ENCODE data around the gene PRDM7.

Gene PRDM7

DNA sequence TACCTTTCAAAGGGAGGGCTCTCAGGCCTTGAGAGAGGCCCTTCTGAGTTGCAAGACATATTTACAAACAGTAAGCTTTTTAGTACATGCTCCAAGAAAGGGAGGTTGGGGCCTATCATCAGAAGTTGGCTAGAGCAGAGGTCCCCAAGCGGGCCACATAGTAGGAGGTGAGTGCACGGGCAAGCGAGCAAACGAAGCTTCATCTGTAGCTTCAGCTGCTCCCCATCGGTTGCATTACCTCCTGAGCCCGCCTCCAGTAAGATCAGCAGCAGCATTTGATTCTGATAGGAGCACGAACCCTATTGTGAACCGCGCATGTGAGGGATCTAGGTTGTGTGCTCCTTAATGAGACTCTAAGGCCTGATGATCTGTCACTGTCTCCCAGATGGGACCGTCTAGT is 26.2 kb downstream of the PRDM7 start:
- H3K4me1 ChIP-seq (ENCODE audit: insufficient read depth, low read length) = peaks cover 6% of the 10 kb centered on the region; the same call in 1 of the 2 replicates
- H3K9ac ChIP-seq (ENCODE audit: low read depth, low read length) = no peak overlapping the region
- H3K36me3 ChIP-seq (ENCODE audit: insufficient read depth, low read length) = no peaks in the 10 kb centered on the region; the same call in 1 of the 2 replicates
- H3K9me3 ChIP-seq (ENCODE audit: control insufficient read depth, insufficient read depth, low read length) = peaks cover 10% of the 10 kb centered on the region

DNA sequence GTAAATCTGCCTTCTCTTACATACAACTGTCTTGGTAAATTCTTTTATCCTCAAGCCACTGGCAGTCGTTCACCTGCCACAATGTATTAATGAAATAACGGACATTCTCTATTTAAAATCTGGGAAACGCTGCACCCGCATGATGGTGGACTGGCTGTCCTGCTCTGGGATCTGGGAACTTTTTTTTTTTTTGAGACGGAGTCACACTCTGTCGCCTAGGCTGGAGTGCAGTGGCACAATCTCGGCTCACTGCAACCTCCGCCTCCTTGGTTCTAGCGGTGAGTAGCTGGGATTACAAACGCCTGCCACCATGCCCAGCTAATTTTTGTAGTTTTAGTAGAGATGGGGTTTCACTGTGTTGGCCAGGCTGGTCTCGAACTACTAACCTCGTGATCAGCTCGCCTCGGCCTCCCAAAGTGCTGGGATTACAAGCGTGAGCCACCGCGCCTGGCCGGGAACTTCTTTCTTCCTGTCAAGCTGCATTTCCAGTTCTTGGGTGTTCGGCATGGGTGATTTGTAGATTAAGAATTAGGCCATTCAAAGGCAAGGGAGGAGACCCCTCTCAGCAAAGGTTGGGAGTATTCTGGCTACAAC is 28.3 kb downstream of the PRDM7 start:
- H3K36me3 ChIP-seq (ENCODE audit: insufficient read depth, low read length) = no peaks in the 10 kb centered on the region
- no peak overlapping the region for H3K9ac ChIP-seq (ENCODE audit: low read depth, low read length)
- peaks cover 6% of the 10 kb centered on the region; the same call in 1 of the 2 replicates for H3K4me1 ChIP-seq (ENCODE audit: insufficient read depth, low read length)
- no peaks in the 10 kb centered on the region for H3K9me3 ChIP-seq (ENCODE audit: control insufficient read depth, insufficient read depth, low read length)

DNA sequence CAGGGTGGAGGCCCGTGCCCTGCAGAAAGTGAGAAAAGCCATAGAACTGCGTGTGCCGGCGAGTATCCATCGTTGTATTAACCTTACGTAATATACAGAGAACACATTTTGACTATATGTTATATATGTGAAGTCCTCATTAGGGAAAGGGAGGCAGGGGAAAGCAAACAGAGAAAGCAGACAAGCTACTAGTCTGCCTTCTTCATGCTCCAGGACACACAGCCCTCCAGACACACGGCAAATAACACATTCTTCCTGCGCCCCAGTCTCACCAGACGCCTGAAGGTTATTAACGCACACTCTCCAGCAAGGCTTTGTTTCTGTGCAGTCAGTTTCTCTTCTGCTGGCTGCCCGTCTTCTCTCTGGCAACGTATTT is 28.8 kb downstream of the PRDM7 start:
- Histone ChIP-seq H3K36me3 (ENCODE audit: insufficient read depth, low read length) (no peaks in the 10 kb centered on the region), H3K4me1 (ENCODE audit: insufficient read depth, low read length) (peaks cover 6% of the 10 kb centered on the region; the same call in 1 of the 2 replicates)

DNA sequence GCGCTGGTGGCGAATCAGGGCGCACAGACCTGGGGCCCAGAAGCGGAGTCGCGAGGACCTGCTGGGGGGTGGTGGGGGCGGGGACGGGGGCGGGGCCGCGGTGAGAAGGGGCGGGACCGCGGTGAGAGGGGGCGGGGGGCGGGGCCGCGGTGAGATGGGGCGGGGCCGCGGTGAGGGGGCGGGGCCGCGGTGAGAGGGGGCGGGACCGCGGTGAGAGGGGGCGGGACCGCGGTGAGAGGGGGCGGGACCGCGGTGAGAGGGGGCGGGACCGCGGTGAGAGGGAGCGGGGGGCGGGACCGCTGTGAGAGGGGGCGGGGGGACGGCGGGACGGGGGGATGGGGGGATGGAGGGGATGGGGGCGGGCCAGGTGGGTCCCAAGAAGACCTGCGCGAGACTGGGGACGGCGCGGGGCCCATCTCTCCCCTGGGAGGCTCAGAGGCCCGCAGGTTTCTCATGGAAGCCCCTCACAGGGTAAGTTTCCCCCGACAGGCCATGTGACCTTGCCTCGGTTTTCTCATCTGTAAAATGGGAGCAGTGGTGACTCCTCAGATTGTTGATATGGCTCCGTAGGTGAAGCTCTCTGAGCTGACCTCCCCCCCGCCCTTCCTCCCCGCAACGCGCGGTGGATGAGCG is 29.3 kb downstream of the PRDM7 start:
- Histone ChIP-seq H3K9me3 (ENCODE audit: control insufficient read depth, insufficient read depth, low read length) (no peaks in the 10 kb centered on the region), H3K4me1 (ENCODE audit: insufficient read depth, low read length) (peaks cover 6% of the 10 kb centered on the region; the same call in 1 of the 2 replicates), H3K9ac (ENCODE audit: low read depth, low read length) (peak overlapping the region; percentile 87), H3K36me3 (ENCODE audit: insufficient read depth, low read length) (no peaks in the 10 kb centered on the region)

More for the DNA sequence above, 28.8 kb downstream of the PRDM7 start:
- H3K9me3 ChIP-seq (ENCODE audit: control insufficient read depth, insufficient read depth, low read length) = no peaks in the 10 kb centered on the region
- H3K9ac ChIP-seq (ENCODE audit: low read depth, low read length) = no peak overlapping the region; the same call in 1 of the 2 replicates

DNA sequence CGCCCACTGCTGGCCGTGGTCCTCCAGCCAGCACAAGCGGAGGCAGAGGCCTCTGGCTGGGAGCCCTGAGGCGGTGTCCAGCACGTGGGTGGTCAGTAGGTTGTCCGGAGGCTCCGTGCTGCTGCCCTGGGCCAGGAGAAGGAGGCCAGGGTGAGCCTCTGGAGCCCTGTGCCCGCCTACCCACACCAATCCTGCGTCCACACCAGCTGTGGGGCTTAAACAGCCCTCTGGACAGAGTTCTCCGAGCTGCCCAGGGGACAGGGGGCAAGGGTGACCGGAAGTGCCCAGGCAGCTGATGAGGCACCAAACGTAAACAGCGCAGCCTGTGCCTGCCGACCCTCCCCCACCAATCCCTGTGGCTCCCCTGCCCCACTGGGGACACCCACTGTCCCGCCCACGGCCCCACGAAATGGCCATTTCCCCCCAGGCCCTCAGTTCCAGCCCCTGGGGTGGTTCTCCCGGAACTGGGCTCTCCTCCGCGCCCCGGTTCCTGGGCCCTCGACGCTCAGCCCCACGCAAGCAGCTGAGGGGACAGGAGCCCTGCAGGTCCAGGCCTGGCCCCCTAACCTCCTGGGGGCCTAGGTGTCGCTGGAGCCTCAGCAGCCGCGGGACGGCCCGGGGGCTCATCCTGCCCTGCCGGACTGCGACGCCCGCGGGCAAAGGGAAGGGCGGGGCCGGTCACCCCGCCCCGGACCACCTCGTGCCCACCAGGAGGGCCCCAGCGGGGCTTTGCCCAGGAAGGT is 30.0 kb downstream of the PRDM7 start:
- Histone ChIP-seq H3K36me3 (ENCODE audit: insufficient read depth, low read length) (no peaks in the 10 kb centered on the region), H3K4me1 (ENCODE audit: insufficient read depth, low read length) (peaks cover 6% of the 10 kb centered on the region; the same call in 1 of the 2 replicates), H3K9ac (ENCODE audit: low read depth, low read length) (peak overlapping the region; percentile 87), H3K9me3 (ENCODE audit: control insufficient read depth, insufficient read depth, low read length) (no peaks in the 10 kb centered on the region)

DNA sequence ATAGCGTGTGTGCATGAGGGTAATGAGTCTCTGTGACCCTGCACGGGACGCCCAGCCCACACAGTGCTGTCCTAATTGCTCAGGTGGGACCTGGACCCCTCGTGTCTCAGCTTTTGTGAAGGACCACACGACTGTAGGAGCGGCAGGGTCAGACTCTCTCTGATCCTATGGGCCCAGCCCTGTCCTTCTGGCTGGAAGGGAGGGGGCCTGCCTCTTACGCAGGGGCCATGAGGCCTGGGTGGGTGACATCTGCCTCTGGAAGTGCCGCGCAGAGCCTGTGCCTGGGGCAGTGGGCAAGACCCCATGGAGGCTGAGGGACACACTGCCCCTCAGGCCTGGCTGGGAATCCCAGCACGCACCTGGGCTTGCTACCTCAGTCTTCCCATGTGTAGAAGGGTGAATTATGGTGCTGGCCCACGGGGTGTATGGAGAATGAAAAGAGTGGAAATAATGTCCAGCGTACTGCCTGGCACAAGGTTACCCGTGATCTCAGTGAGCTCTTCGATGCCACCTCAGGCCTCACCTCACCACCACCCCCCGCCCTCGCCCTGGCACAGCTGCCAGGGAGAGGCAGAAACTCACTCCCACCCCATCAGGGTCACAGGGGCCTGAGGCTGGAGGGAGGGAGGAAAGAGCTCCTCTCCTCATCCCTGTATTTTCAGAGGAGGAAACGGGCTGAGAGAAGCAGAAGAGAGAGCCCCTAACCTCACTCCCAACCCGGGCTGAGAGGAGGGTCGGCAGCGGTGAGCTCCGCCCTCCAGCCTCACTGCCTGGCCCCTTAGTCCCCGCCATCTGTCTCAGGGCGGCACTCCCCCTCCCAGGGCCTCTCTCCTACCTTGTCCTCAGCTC is 30.8 kb downstream of the PRDM7 start:
- H3K9ac ChIP-seq (ENCODE audit: low read depth, low read length) = peak overlapping the region; percentile 87; the same call in 1 of the 2 replicates
- H3K9me3 ChIP-seq (ENCODE audit: control insufficient read depth, insufficient read depth, low read length) = no peaks in the 10 kb centered on the region
- H3K36me3 ChIP-seq (ENCODE audit: insufficient read depth, low read length) = no peaks in the 10 kb centered on the region
- peaks cover 6% of the 10 kb centered on the region; the same call in 1 of the 2 replicates for H3K4me1 ChIP-seq (ENCODE audit: insufficient read depth, low read length)

DNA sequence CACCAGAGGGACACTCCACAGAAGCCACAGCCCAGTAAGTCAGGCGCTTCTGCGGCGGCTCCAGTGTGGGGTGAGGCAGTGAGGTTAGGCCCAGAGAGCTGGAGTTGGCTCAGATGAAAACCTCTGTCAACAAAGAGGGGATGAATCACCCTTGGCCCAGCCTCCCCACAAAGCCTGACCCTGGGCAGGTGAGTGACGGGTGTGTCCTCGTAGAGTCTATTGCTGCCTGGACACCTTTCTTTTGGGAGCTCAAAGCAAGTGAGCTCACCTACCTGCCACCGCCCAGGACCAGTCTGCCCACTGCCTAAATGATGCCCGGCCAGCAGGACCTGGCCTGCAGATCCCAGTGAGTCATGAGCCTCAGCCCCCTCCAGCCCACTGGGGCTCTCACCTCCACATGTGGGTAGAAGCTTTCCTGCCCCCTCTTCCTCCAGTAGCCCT is 33.0 kb downstream of the PRDM7 start:
- no peak overlapping the region for H3K9ac ChIP-seq (ENCODE audit: low read depth, low read length)
- no peaks in the 10 kb centered on the region for H3K9me3 ChIP-seq (ENCODE audit: control insufficient read depth, insufficient read depth, low read length)
- H3K4me1 ChIP-seq (ENCODE audit: insufficient read depth, low read length) = peaks cover 6% of the 10 kb centered on the region; the same call in 1 of the 2 replicates
- H3K36me3 ChIP-seq (ENCODE audit: insufficient read depth, low read length) = no peaks in the 10 kb centered on the region

DNA sequence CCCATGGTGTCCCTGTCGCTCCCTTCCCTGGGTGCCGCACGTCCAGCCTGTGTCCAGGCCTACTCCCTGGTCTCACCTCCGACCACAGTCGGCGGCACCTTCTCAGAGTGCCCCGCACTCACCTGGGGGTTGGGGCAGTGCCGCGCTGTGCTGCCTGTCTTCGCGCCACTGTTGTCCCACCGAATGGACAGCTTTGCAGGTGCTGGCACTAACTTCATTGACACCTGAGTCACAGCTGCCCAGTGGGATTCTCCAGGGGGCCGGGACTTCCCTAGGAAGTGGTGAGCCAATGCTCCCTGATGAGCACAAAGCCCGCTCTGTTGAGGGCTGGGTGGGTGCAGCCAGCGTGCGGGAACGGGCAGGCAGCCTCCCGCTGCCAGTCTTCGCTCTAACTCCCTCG is 33.6 kb downstream of the PRDM7 start:
- peaks cover 6% of the 10 kb centered on the region; the same call in 1 of the 2 replicates for H3K4me1 ChIP-seq (ENCODE audit: insufficient read depth, low read length)
- no peaks in the 10 kb centered on the region for H3K9me3 ChIP-seq (ENCODE audit: control insufficient read depth, insufficient read depth, low read length)
- peaks cover 2% of the 10 kb centered on the region; the same call in 1 of the 2 replicates for H3K36me3 ChIP-seq (ENCODE audit: insufficient read depth, low read length)
- no peak overlapping the region for H3K9ac ChIP-seq (ENCODE audit: low read depth, low read length)

DNA sequence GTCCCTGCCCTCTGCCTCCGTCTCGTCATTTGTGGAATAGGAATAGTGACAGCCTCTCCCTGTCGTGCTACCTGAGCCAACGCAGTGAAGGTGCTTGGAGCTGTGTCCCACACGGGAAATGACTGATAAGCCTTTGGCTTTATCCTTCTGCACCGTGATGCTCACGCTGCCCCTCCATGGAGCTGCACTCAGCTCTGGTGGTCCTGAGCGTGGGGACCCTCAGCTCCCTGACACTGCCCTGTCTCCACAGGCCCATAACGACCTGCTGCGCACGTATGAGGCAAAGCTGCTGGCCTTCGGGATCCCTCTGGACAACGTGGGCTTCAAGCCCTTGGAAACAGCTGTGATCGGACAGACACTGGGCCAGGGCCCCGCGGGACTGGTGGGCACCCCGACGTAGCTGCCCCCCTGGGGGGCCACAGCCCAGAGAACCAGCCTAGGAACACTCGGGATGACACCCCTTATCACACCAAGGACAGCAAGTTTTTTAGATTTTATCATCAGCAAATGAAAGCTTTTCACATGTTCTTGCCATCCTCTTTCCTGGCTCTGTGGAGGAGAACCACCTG is 34.1 kb downstream of the PRDM7 start:
- peaks cover 6% of the 10 kb centered on the region; the same call in 1 of the 2 replicates for H3K4me1 ChIP-seq (ENCODE audit: insufficient read depth, low read length)
- H3K9me3 ChIP-seq (ENCODE audit: control insufficient read depth, insufficient read depth, low read length) = no peaks in the 10 kb centered on the region
- H3K36me3 ChIP-seq (ENCODE audit: insufficient read depth, low read length) = peaks cover 5% of the 10 kb centered on the region; the same call in 1 of the 2 replicates
- H3K9ac ChIP-seq (ENCODE audit: low read depth, low read length) = no peak overlapping the region

DNA sequence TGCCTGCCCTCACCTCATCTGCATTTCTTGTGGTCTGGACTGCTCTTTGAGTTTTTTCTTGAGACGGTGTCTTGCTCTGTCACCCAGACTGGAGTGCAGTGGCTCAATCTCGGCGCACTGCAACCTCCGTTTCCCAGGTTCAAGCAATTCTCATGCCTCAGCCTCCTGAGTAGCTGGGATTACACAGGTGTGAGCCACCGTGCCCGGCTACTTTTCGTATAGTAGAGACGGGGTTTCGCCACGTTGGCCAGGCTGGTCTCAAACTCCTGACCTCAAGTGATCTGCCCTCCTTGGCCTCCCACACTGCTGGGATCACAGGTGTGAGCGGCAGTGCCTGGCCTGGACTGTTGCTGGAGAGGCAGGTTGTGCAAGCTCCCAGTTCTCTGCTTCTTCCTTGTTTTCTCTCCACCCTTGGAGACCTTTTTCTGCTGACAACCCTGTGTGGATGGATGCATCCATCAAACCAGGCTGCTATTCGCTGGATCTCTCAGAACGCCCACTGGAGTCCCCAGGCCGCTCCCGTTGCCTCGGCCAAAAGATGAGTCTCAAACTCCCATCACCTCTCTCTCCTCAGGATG is 35.1 kb downstream of the PRDM7 start:
- H3K36me3 ChIP-seq (ENCODE audit: insufficient read depth, low read length) = peaks cover 5% of the 10 kb centered on the region
- no peak overlapping the region for H3K9ac ChIP-seq (ENCODE audit: low read depth, low read length)
- H3K4me1 ChIP-seq (ENCODE audit: insufficient read depth, low read length) = peaks cover 6% of the 10 kb centered on the region; the same call in 1 of the 2 replicates
- no peaks in the 10 kb centered on the region for H3K9me3 ChIP-seq (ENCODE audit: control insufficient read depth, insufficient read depth, low read length)

DNA sequence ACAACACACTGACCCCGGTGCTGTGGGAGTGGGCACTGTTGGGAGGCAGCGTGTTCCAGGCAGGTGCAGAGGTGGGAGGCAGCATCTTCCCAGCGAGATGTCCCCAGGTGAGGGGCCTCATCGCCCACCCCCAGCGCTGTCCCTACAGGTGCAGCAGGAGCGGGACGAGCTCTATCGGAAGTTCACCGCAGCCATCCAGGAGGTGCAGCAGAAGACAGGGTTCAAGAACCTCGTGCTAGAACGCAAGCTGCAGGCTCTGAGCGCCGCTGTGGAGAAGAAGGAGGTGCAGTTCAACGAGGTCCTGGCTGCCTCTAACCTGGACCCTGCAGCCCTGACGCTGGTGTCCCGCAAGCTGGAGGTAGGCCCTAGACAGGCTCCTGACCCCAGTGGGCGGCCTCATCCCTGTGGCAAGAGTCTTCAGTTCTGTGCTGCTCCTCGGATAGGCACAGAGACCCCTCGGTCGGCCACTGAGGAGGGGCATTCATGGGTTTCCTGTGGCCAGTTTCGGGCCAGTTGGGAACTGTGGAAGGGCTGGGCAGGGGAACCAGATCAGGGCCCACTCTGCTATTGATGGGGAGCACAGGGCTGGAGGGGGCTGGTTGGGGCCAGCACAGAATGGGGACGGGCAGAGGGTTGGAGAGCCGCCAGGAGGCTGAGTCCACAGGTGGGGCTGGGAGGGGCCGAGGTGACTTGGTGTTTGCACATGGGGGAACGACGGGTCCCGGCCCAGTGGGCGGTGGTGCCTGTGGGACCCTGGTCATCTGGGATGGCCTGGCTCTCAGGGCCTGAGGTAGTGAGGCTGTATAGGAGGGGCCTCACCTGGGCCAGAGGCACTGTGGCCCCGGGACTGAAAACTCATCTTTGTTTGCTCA is 36.7 kb downstream of the PRDM7 start:
- peaks cover 8% of the 10 kb centered on the region for H3K36me3 ChIP-seq (ENCODE audit: insufficient read depth, low read length)
- no peaks in the 10 kb centered on the region; the same call in 1 of the 2 replicates for H3K4me1 ChIP-seq (ENCODE audit: insufficient read depth, low read length)
- no peaks in the 10 kb centered on the region for H3K9me3 ChIP-seq (ENCODE audit: control insufficient read depth, insufficient read depth, low read length)
- no peak overlapping the region for H3K9ac ChIP-seq (ENCODE audit: low read depth, low read length)

DNA sequence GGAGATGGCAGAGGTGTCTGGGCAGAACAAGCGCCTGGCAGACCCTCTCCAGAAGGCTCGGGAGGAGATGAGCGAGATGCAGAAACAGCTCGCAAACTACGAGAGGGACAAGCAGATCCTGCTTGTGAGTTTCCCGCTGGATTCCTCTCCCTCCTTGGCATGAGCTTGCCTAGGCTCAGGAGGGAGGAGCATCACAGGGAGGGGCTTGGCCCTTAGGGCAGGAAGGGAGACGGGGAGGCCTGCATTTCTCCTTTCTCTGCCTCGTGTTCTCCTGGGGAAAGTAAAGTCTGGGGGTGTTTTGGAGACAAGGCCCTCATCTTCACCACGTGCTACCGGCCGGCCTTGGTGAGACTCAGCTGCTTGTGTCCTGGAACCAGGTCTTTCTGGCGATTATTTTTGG is 39.9 kb downstream of the PRDM7 start:
- no peaks in the 10 kb centered on the region for H3K4me1 ChIP-seq (ENCODE audit: insufficient read depth, low read length)
- peaks cover 8% of the 10 kb centered on the region for H3K36me3 ChIP-seq (ENCODE audit: insufficient read depth, low read length)
- H3K9ac ChIP-seq (ENCODE audit: low read depth, low read length) = no peak overlapping the region
- no peaks in the 10 kb centered on the region for H3K9me3 ChIP-seq (ENCODE audit: control insufficient read depth, insufficient read depth, low read length)

DNA sequence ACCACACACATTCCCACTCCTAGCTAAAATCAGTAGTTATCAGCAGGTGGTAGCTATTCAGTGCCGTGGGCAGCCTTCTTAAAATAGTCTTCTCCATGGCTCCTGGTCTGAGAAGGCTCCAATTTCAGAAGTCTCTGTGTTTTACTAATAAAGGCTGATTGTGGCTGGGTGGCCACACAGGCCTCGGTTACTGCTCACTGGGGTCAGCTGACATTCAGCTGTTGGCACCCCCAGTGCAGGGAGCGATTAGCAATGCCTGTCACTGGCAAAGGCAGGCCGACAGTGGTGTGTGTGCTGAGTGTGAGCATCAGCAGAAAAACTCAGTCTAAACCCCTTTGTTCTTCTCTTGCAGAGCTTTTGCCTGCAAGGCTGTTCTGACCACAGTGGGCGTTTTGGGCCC is 41.2 kb downstream of the PRDM7 start:
- no peaks in the 10 kb centered on the region for H3K4me1 ChIP-seq (ENCODE audit: insufficient read depth, low read length)
- H3K9ac ChIP-seq (ENCODE audit: low read depth, low read length) = no peak overlapping the region
- H3K36me3 ChIP-seq (ENCODE audit: insufficient read depth, low read length) = peaks cover 14% of the 10 kb centered on the region
- no peaks in the 10 kb centered on the region for H3K9me3 ChIP-seq (ENCODE audit: control insufficient read depth, insufficient read depth, low read length)

Data from ES-I3 (cell line).